ENCODE results near the gene ZC3H11A. TPM values are rescaled to one million over a fixed set of nuclear protein-coding genes. Genes with fewer than 3 reads are reported as not detected.

ZC3H11A gene
- total and polyA plus RNA-seq, 2 experiments from 2014 or later: 28.2 to 97.3 TPM

DNA sequence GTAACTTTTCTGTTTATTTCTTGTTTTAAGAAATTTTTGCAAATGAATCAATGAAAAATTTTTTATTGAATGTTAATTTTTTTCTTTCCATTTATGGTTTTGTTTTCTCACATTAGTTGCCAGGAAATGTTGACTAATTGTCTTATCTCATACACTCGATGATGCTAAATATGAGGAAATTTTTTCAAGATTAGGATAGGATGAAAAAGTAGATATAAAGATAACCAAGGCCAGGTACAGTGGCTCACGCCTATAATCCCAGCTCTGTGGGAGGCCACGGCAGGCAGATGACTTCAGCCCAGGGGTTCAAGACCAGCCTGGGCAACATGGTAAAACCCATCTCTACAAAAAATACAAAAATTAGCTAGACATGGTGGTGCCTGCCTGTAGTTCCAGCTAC lies 17.8 kb upstream of the ZC3H11A start (continued):
- TF ChIP-seq, protein P1, sequence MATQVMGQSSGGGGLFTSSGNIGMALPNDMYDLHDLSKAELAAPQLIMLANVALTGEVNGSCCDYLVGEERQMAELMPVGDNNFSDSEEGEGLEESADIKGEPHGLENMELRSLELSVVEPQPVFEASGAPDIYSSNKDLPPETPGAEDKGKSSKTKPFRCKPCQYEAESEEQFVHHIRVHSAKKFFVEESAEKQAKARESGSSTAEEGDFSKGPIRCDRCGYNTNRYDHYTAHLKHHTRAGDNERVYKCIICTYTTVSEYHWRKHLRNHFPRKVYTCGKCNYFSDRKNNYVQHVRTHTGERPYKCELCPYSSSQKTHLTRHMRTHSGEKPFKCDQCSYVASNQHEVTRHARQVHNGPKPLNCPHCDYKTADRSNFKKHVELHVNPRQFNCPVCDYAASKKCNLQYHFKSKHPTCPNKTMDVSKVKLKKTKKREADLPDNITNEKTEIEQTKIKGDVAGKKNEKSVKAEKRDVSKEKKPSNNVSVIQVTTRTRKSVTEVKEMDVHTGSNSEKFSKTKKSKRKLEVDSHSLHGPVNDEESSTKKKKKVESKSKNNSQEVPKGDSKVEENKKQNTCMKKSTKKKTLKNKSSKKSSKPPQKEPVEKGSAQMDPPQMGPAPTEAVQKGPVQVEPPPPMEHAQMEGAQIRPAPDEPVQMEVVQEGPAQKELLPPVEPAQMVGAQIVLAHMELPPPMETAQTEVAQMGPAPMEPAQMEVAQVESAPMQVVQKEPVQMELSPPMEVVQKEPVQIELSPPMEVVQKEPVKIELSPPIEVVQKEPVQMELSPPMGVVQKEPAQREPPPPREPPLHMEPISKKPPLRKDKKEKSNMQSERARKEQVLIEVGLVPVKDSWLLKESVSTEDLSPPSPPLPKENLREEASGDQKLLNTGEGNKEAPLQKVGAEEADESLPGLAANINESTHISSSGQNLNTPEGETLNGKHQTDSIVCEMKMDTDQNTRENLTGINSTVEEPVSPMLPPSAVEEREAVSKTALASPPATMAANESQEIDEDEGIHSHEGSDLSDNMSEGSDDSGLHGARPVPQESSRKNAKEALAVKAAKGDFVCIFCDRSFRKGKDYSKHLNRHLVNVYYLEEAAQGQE (IDR thresholded peaks at IDR 0.05; ENCODE audit: unreplicated experiment): no peak

DNA sequence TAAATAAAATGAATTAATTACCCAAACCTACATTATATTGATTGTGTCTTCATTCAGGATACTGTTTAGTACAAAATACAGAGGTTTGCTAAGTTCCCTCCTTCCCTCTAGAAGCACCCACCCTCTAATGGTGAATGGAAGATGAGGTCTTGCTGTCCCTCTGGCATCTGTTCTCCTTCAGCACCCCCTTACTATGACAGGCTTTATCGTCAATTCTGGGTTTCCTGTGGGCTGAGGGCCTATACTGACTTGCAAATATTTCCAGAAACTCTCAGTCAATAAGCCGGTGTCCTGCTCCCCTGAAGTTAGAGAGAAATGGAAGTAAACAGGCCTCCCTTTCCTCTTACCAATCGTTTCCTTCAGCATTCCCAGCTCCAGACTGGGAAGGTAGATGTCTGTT lies 17.3 kb upstream of the ZC3H11A start:
- H3K27ac Mint-ChIP-seq: no peak overlapping the region
- H3K4me1 Mint-ChIP-seq: no peaks in the 10 kb centered on the region; the same call in 2 of the 3 replicates
- Histone ChIP-seq H3K4me3 (no peak overlapping the region), H2AFZ (0 out of 2 replicates have a peak overlapping the region, but pooled peaks have one; percentile 18), H4K20me1 (replicated peaks; ENCODE audit: insufficient read depth) (no peaks in the 10 kb centered on the region), H3K27ac (ENCODE audit: low read depth) (no peak overlapping the region), H3K4me2 (no peak overlapping the region), H3K9me2 (ENCODE audit: insufficient read depth) (no peaks in the 10 kb centered on the region), H3K27me3 (ENCODE audit: insufficient read depth) (no peaks in the 10 kb centered on the region), H3K79me2 (replicated peaks; ENCODE audit: insufficient read depth) (no peaks in the 10 kb centered on the region), H3K36me3 (ENCODE audit: insufficient read depth) (no peaks in the 10 kb centered on the region), H3F3A (replicated peaks; ENCODE audit: low read depth) (no peaks in the 10 kb centered on the region), H3K4me1 (ENCODE audit: insufficient read depth) (no peaks in the 10 kb centered on the region)
- ATAC-seq (no peak), DNase-seq (ENCODE audit: low spot score) (no peak)
- H3K27me3 Mint-ChIP-seq (ENCODE audit: insufficient read depth, low read depth, poor library complexity): peaks cover 6% of the 10 kb centered on the region
- no peaks in the 10 kb centered on the region for H3K9me3 Mint-ChIP-seq
- H3K4me3 Mint-ChIP-seq: no peak overlapping the region
- H3K36me3 Mint-ChIP-seq (ENCODE audit: low read depth): no peaks in the 10 kb centered on the region
- TF ChIP-seq POLR2AphosphoS5 (IDR thresholded peaks at IDR 0.05; ENCODE audit: low read depth): no peak
- no peak for TF ChIP-seq CREB1 (CRISPR knock-in tag; IDR thresholded peaks at IDR 0.05; ENCODE audit: low read depth)
- no peak for TF ChIP-seq ZNF114 (CRISPR knock-in tag; IDR thresholded peaks at IDR 0.05)

DNA sequence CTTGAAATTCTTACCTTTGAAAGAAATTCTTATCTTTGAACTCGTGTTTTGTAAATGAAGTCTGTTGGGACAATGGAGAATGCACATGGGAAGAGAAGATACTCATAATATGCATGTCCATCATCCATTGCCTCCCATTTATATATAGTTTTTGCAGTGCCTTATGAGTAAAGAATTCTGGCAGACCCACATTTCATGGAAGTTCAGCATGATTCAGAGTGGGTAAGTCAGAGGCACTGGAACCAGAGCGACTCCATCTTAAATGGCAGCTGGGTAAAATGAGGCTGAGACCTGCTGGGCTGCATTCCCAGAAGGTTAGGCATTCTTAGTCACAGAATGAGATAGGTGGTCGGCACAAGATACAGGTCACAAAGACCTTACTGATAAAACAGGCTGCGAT lies 16.6 kb upstream of the ZC3H11A start:
- Histone ChIP-seq H2AFZ (no peak overlapping the region), H4K20me1 (replicated peaks; ENCODE audit: insufficient read depth) (no peaks in the 10 kb centered on the region), H3K27me3 (ENCODE audit: insufficient read depth) (no peaks in the 10 kb centered on the region), H3K4me2 (no peak overlapping the region), H3K4me3 (no peak overlapping the region), H3K9me2 (ENCODE audit: insufficient read depth) (no peaks in the 10 kb centered on the region), H3K4me1 (ENCODE audit: insufficient read depth) (peaks cover 2% of the 10 kb centered on the region; the same call in 1 of the 2 replicates), H3K36me3 (ENCODE audit: insufficient read depth) (no peaks in the 10 kb centered on the region), H3F3A (replicated peaks; ENCODE audit: low read depth) (no peaks in the 10 kb centered on the region), H3K79me2 (replicated peaks; ENCODE audit: insufficient read depth) (no peaks in the 10 kb centered on the region), H3K27ac (ENCODE audit: low read depth) (no peak overlapping the region)
- DNase-seq (ENCODE audit: low spot score) (no peak), ATAC-seq (no peak)
- H3K4me1 Mint-ChIP-seq: peaks cover 5% of the 10 kb centered on the region; the same call in 2 of the 3 replicates
- no peak overlapping the region for H3K4me3 Mint-ChIP-seq
- no peak overlapping the region for H3K27ac Mint-ChIP-seq
- no peaks in the 10 kb centered on the region for H3K36me3 Mint-ChIP-seq (ENCODE audit: low read depth)
- H3K27me3 Mint-ChIP-seq (ENCODE audit: insufficient read depth, low read depth, poor library complexity): peaks cover 6% of the 10 kb centered on the region
- no peaks in the 10 kb centered on the region for H3K9me3 Mint-ChIP-seq
- TF ChIP-seq, protein P2, sequence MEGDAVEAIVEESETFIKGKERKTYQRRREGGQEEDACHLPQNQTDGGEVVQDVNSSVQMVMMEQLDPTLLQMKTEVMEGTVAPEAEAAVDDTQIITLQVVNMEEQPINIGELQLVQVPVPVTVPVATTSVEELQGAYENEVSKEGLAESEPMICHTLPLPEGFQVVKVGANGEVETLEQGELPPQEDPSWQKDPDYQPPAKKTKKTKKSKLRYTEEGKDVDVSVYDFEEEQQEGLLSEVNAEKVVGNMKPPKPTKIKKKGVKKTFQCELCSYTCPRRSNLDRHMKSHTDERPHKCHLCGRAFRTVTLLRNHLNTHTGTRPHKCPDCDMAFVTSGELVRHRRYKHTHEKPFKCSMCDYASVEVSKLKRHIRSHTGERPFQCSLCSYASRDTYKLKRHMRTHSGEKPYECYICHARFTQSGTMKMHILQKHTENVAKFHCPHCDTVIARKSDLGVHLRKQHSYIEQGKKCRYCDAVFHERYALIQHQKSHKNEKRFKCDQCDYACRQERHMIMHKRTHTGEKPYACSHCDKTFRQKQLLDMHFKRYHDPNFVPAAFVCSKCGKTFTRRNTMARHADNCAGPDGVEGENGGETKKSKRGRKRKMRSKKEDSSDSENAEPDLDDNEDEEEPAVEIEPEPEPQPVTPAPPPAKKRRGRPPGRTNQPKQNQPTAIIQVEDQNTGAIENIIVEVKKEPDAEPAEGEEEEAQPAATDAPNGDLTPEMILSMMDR (conservative IDR thresholded peaks at IDR 0.05; ENCODE audit: low read depth in 2 of 2): no peak
- TF ChIP-seq ZNF331 (CRISPR knock-in tag; IDR thresholded peaks at IDR 0.05; ENCODE audit: low read depth) (no peak), STAT1 (IDR thresholded peaks at IDR 0.05; ENCODE audit: unreplicated experiment) (no peak), EZH2 (IDR thresholded peaks at IDR 0.05; ENCODE audit: low read depth, unreplicated experiment) (no peak), NANOG (IDR thresholded peaks at IDR 0.05; ENCODE audit: borderline replicate concordance) (no peak), CREB1 (CRISPR knock-in tag; IDR thresholded peaks at IDR 0.05; ENCODE audit: low read depth) (no peak), ZNF114 (CRISPR knock-in tag; IDR thresholded peaks at IDR 0.05) (no peak), JUNB (IDR thresholded peaks at IDR 0.05; ENCODE audit: unreplicated experiment) (no peak)
- TF ChIP-seq, protein P3, sequence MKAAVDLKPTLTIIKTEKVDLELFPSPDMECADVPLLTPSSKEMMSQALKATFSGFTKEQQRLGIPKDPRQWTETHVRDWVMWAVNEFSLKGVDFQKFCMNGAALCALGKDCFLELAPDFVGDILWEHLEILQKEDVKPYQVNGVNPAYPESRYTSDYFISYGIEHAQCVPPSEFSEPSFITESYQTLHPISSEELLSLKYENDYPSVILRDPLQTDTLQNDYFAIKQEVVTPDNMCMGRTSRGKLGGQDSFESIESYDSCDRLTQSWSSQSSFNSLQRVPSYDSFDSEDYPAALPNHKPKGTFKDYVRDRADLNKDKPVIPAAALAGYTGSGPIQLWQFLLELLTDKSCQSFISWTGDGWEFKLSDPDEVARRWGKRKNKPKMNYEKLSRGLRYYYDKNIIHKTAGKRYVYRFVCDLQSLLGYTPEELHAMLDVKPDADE (IDR thresholded peaks at IDR 0.05): no peak
- TF ChIP-seq, protein P1 (IDR thresholded peaks at IDR 0.05; ENCODE audit: unreplicated experiment): no peak
